Spleen (tissue), 11 donors: ENCODE data around the gene FBN1. TPM values are rescaled to one million over a fixed set of nuclear protein-coding genes. Genes with fewer than 3 reads are reported as not detected.

Source experiments
- DNase-seq: peaks from one replicate; pipeline ENCODE4 v3.0.0-alpha.2; 2020
- H3K27ac ChIP-seq, 8 donors: fragments of 200-600 bp; sonication (generic) in 7 of 8; 1 replicate in 4 of 8; 2 replicates in 4 of 8; pipeline versions ENCODE4 v1.5.0 to v1.8.0; 2016 to 2021; ENCODE audit warnings: inconsistent platforms in 4 of 8, mild to moderate bottlenecking in 4 of 8, moderate library complexity in 1 of 8
- H3K27me3 ChIP-seq, 7 donors: fragments of 200-600 bp; sonication (generic) in 6 of 7; replicated peaks in 1 of 7; 1 replicate in 4 of 7; 2 replicates in 3 of 7; pipeline versions ENCODE4 v1.5.0 to v1.8.0; 2016 to 2021; ENCODE audit warnings: inconsistent platforms in 3 of 7, mild to moderate bottlenecking in 1 of 7
- H3K36me3 ChIP-seq, 6 donors: fragments of 200-600 bp; sonication (generic) in 5 of 6; 1 replicate in 4 of 6; 2 replicates in 2 of 6; pipeline versions ENCODE4 v1.5.0 to v1.8.0; 2016 to 2021; ENCODE audit warnings: inconsistent platforms in 2 of 6
- H3K4me1 ChIP-seq, 6 donors: fragments of 200-600 bp; sonication (generic) in 5 of 6; 1 replicate in 3 of 6; 2 replicates in 3 of 6; pipeline versions ENCODE4 v1.5.0 to v1.8.0; 2016 to 2021; ENCODE audit warnings: inconsistent platforms in 3 of 6
- H3K4me3 ChIP-seq, 8 donors: fragments of 200-600 bp; sonication (generic) in 7 of 8; 1 replicate in 4 of 8; 2 replicates in 4 of 8; pipeline versions ENCODE4 v1.5.0 to v1.8.0; 2016 to 2021; ENCODE audit warnings: inconsistent platforms in 4 of 8, mild to moderate bottlenecking in 4 of 8, moderate library complexity in 2 of 8
- H3K9me3 ChIP-seq, 8 donors: fragments of 200-600 bp; sonication (generic) in 7 of 8; 1 replicate in 4 of 8; 2 replicates in 4 of 8; pipeline versions ENCODE4 v1.5.0 to v1.8.0; 2016 to 2021; ENCODE audit warnings: inconsistent platforms in 4 of 8
- POLR2A ChIP-seq, 3 donors: fragments of 450-650 bp; IDR thresholded peaks; one replicate each; pipeline ENCODE4 v1.5.1; 2017; ENCODE audit warnings: antibody characterized with exemption in 3 of 3, mild to moderate bottlenecking in 1 of 3
- POLR2AphosphoS5 ChIP-seq, 3 donors: sonication (generic); formaldehyde crosslinking; IDR thresholded peaks; one replicate each; pipeline ENCODE4 v1.5.1; 2017; ENCODE audit warnings: antibody characterized with exemption in 3 of 3
- WGBS, 5 donors: extraction: QIAGEN DNeasy Blood & Tissue Kit in 3 of 5; methylation state at CpG; one replicate each; pipeline versions ENCODE4 v1.1.5 to v1.1.7; 2013 to 2018; 5-methylcytosine and 5-hydroxymethylcytosine counted together
- intact Hi-C: fragments of 100-400 bp; cut with DNase I; formaldehyde crosslinking; loops from one replicate; pipeline ENCODE4 v1.15.0; 2023; ENCODE audit warnings: low total_unique reads
- polyA plus RNA-seq, 3 donors: library from polyadenylated mRNA; stranded (reverse); fragments of 200-250 nt; gene quantifications; one replicate each; pipeline ENCODE4 v1.2.1, GENCODE V29; 2013
- total RNA-seq, 7 donors: library from RNA; depleted of rRNA in 3 of 7; stranded (reverse); fragments of >200 nt in 3 of 7; fragmentation: NEBNext Ultra II Directional in 4 of 7; extraction: Animal tissue kit (Norgen Biotek cat#: 25700) in 4 of 7; gene quantifications; one replicate each; pipeline versions ENCODE4 v1.1.0 to v1.2.1, GENCODE V29; 2016 to 2021
- TF ChIP-seq, protein P1 (sequence below), 11 experiments: fragments of 200-600 bp in 7 of 11; fragments of 450-650 bp in 4 of 11; sonication (generic) in 4 of 11; IDR thresholded peaks in 8 of 11; conservative IDR thresholded peaks in 3 of 11; 1 replicate in 7 of 11; 2 replicates in 4 of 11; pipeline versions ENCODE4 v1.4.0 to v1.8.0; 2016 to 2021; ENCODE audit warnings: antibody characterized with exemption in 11 of 11, inconsistent platforms in 4 of 11, mild to moderate bottlenecking in 1 of 11
- donor health status: healthy with polysubstance abuse.
- donor health status: DM: no; HTN: no; CAD: no; lungs with moderate emphysema.
- donor health status: DM: no; HTN: no; CAD: no.
- donor health status: Bipolar disorder and iron deficiency.
- donor health status: healthy.
- donor health status: DM: no; HTN: no; CAD: no.
- donor health status: DM: yes; HTN: yes; CAD: no.

FBN1 gene
- total and polyA plus RNA-seq, 10 donors: 3.2 to 139 (median 45.4) TPM

DNA sequence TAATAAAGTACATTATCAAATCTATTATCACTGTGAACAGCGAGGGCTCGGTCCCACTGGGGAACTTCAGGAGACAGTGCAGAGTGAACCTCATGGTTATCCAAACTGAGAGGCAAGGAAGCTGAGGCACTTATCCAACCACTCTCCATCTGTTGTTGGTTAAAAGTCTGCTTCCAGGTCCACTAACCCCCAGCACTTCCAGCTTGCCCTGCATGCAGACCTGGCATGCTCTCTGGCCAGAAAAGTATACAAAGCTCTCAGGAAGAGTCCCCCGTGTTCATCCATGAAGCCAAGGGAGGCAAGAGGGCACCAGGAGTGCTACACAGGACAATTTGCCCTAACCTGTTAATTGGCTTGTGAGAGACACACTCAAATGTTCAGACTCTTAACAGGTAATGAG lies 36.0 kb downstream of the FBN1 start:
- DNase-seq: no peak
- Histone ChIP-seq H3K27me3 (no peaks in the 10 kb centered on the region), H3K36me3 (peaks cover 0 to 31% (median 3%) of the 10 kb centered on the region in 6 donors), H3K9me3 (no peaks in the 10 kb centered on the region), H3K27ac (no peak overlapping the region), H3K4me1 (peaks cover 0 to 4% (median under 1%) of the 10 kb centered on the region in 6 donors), H3K4me3 (no peak overlapping the region)
- no peak for TF ChIP-seq POLR2AphosphoS5 (IDR thresholded peaks at IDR 0.05)
- TF ChIP-seq POLR2A (IDR thresholded peaks at IDR 0.05): no peak
- intact Hi-C loops: no loop called here
- 72 to 90% (median 86%) methylated on average over 3 of the region's 3 CpGs for WGBS, 5 donors

DNA sequence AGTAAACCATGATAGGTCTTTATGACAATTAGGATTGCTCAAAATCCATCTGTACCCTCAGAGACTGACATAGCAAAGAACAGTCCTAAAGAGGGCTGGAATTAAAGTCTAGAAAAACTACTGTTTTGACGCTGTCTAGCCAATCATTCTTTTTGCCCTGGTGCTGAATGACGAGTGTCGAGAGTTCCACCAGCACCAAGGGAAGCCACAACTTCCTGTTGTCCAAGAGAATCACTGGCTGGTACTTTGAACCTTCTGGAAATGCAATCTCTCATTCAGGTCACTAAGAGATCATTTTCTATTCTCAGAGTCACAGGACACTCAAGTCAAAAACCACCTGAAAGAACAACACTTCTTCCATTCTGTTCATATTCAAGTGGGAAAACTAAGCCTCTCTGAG lies 37.7 kb downstream of the FBN1 start:
- Histone ChIP-seq H3K4me1 (peaks cover 0 to 20% (median 6%) of the 10 kb centered on the region in 6 donors), H3K4me3 (no peak overlapping the region), H3K27me3 (no peaks in the 10 kb centered on the region), H3K36me3 (peaks cover 0 to 31% (median 3%) of the 10 kb centered on the region in 6 donors), H3K27ac (no peak overlapping the region), H3K9me3 (no peaks in the 10 kb centered on the region)
- DNase-seq: no peak
- intact Hi-C loops: no loop called here
- no peak for TF ChIP-seq POLR2AphosphoS5 (IDR thresholded peaks at IDR 0.05)
- TF ChIP-seq, protein P1, sequence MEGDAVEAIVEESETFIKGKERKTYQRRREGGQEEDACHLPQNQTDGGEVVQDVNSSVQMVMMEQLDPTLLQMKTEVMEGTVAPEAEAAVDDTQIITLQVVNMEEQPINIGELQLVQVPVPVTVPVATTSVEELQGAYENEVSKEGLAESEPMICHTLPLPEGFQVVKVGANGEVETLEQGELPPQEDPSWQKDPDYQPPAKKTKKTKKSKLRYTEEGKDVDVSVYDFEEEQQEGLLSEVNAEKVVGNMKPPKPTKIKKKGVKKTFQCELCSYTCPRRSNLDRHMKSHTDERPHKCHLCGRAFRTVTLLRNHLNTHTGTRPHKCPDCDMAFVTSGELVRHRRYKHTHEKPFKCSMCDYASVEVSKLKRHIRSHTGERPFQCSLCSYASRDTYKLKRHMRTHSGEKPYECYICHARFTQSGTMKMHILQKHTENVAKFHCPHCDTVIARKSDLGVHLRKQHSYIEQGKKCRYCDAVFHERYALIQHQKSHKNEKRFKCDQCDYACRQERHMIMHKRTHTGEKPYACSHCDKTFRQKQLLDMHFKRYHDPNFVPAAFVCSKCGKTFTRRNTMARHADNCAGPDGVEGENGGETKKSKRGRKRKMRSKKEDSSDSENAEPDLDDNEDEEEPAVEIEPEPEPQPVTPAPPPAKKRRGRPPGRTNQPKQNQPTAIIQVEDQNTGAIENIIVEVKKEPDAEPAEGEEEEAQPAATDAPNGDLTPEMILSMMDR (IDR thresholded peaks at IDR 0.05 in 8 of 11, conservative IDR thresholded peaks at IDR 0.05 in 3 of 11): no peak
- no peak for TF ChIP-seq POLR2A (IDR thresholded peaks at IDR 0.05)
- WGBS, 5 donors: 54 to 74% (median 71%) methylated on average over 3 of the region's 3 CpGs

GRCh38 chr15:48604567-48604966 lies 40.9 kb downstream of the FBN1 start:
- no peak overlapping the region for H3K27ac ChIP-seq
- no peak overlapping the region for H3K4me3 ChIP-seq
- peaks cover 0 to 21% (median 0%) of the 10 kb centered on the region in 6 donors for H3K36me3 ChIP-seq
- H3K27me3 ChIP-seq: no peaks in the 10 kb centered on the region
- TF ChIP-seq POLR2AphosphoS5 (IDR thresholded peaks at IDR 0.05): no peak
- TF ChIP-seq, protein P1 (IDR thresholded peaks at IDR 0.05 in 8 of 11, conservative IDR thresholded peaks at IDR 0.05 in 3 of 11): no peak
- TF ChIP-seq POLR2A (IDR thresholded peaks at IDR 0.05): no peak
- H3K9me3 ChIP-seq: no peaks in the 10 kb centered on the region
- H3K4me1 ChIP-seq: peaks cover 0 to 21% (median 11%) of the 10 kb centered on the region in 6 donors
- intact Hi-C loops: no loop called here
- DNase-seq: no peak

DNA sequence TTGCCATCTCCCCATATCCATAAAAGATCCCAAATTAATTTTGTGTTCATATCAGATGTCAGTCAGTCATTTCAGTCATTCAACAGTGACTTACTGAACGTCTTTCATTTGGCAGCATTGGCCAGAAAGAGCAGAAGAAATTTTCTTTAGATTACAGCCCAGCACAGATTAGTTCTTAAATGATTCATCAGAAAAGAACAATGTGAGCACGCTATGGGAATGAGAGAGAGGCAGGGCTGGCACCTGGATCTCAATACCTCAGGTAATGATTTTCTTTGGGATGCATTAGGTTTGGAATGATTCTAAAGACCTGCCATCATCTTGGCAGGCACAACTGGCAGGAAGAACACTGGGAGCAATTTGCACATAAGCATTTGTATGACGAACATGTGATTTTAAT lies 41.6 kb downstream of the FBN1 start:
- TF ChIP-seq, protein P1 (IDR thresholded peaks at IDR 0.05 in 8 of 11, conservative IDR thresholded peaks at IDR 0.05 in 3 of 11): no peak
- TF ChIP-seq POLR2A (IDR thresholded peaks at IDR 0.05) (no peak), POLR2AphosphoS5 (IDR thresholded peaks at IDR 0.05) (no peak)
- H3K4me1 ChIP-seq: peaks cover 0 to 21% (median 11%) of the 10 kb centered on the region in 6 donors
- no peaks in the 10 kb centered on the region for H3K27me3 ChIP-seq
- peak overlapping the region in 2 of 8 donors; percentile 46 to 54 for H3K27ac ChIP-seq
- H3K9me3 ChIP-seq: no peaks in the 10 kb centered on the region
- H3K36me3 ChIP-seq: peaks cover 0 to 17% (median 0%) of the 10 kb centered on the region in 6 donors
- 73 to 89% (median 83%) methylated on average over 3 of the region's 3 CpGs for WGBS, 5 donors
- DNase-seq: no peak
- no peak overlapping the region for H3K4me3 ChIP-seq
- intact Hi-C loops: no loop called here

- peaks cover 0 to 15% (median 0%) of the 10 kb centered on the region in 6 donors for H3K36me3 ChIP-seq
- DNase-seq: no peak
- no peak overlapping the region for H3K4me3 ChIP-seq
- intact Hi-C loops: no loop called here
- 80 to 89% (median 83%) methylated on average over 6 of the region's 6 CpGs for WGBS, 5 donors
- peaks cover 0 to 21% (median 11%) of the 10 kb centered on the region in 6 donors for H3K4me1 ChIP-seq
- no peaks in the 10 kb centered on the region for H3K27me3 ChIP-seq
- peak overlapping the region in 7 of 8 donors; percentile 17 to 58 (median 40) for H3K27ac ChIP-seq
- TF ChIP-seq POLR2A (IDR thresholded peaks at IDR 0.05) (no peak), POLR2AphosphoS5 (IDR thresholded peaks at IDR 0.05) (no peak)
- TF ChIP-seq, protein P1 (IDR thresholded peaks at IDR 0.05 in 8 of 11, conservative IDR thresholded peaks at IDR 0.05 in 3 of 11): no peak
- no peaks in the 10 kb centered on the region for H3K9me3 ChIP-seq
These were observed 42.4 kb downstream of the FBN1 start for GRCh38 chr15:48603123-48603500.
